SK-N-SH (cell line): ENCODE measurements around the gene RAPGEF6.

Experiments used
- CHD2 ChIP-seq: fragments of 150-350 bp; IDR thresholded peaks from 2 replicates; pipeline ENCODE4 v1.6.1; 2018; ENCODE audit warnings: low read length; ENCODE audit not compliant: partially characterized antibody
- CTCF ChIP-seq: fragments of 200-600 bp; sonication (generic); IDR thresholded peaks from 2 replicates; pipeline ENCODE4 v1.6.1; 2017; ENCODE audit warnings: antibody characterized with exemption, mild to moderate bottlenecking, moderate library complexity
- EZH2phosphoT487 ChIP-seq: fragments of 200-600 bp; sonication (generic); IDR thresholded peaks from 2 replicates; pipeline ENCODE4 v1.6.1; 2017; ENCODE audit warnings: low read depth, mixed run types, mild to moderate bottlenecking, antibody characterized with exemption, moderate library complexity, borderline replicate concordance
- POLR2AphosphoS5 ChIP-seq: IDR thresholded peaks from 2 replicates; pipeline ENCODE4 v1.6.1; 2012; ENCODE audit warnings: low read depth, low read length
- RAD21 ChIP-seq: IDR thresholded peaks from 2 replicates; pipeline ENCODE4 v1.6.1; 2012; ENCODE audit warnings: mild to moderate bottlenecking, low read length
- TAF1 ChIP-seq: IDR thresholded peaks from 2 replicates; pipeline ENCODE4 v1.6.1; 2012; ENCODE audit warnings: low read depth, mild to moderate bottlenecking, low read length, moderate library complexity, borderline replicate concordance
- TF ChIP-seq, protein P1 (sequence below): IDR thresholded peaks from 2 replicates; pipeline ENCODE4 v1.4.0; 2012; ENCODE audit warnings: low read depth

- no peak for TF ChIP-seq CTCF
- TF ChIP-seq POLR2AphosphoS5, result no peak
- TF ChIP-seq CHD2, result no peak
- TF ChIP-seq, protein P1, sequence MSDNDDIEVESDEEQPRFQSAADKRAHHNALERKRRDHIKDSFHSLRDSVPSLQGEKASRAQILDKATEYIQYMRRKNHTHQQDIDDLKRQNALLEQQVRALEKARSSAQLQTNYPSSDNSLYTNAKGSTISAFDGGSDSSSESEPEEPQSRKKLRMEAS, result no peak
- TF ChIP-seq EZH2phosphoT487, result no peak
- TF ChIP-seq TAF1, result no peak
- no peak for TF ChIP-seq RAD21
Observed at GRCh38 chr5:131575660-131576227, 59.3 kb downstream of the RAPGEF6 start.
